HG03045 (cell line): Measurements from ENCODE around the gene FOXO1.

Experiments used
- ATAC-seq: cut with Tn5 transposase; IDR thresholded peaks from one replicate; pipeline ENCODE4 v1.9.1; 2021; ENCODE audit warnings: mild to moderate bottlenecking, moderate library complexity; ENCODE audit not compliant: unreplicated experiment

Gene FOXO1

GRCh38 chr13:40582531-40582930 is 83.9 kb downstream of the FOXO1 start:
- no peak for ATAC-seq

GRCh38 chr13:40581277-40581579 is 85.2 kb downstream of the FOXO1 start:
- no peak for ATAC-seq

GRCh38 chr13:40580566-40581276 is 85.7 kb downstream of the FOXO1 start:
- ATAC-seq, result no peak

- no peak for ATAC-seq
These were observed 86.9 kb downstream of the FOXO1 start for GRCh38 chr13:40579535-40579934.

- ATAC-seq, result no peak
These were observed 88.4 kb downstream of the FOXO1 start for GRCh38 chr13:40578055-40578454.

GRCh38 chr13:40576369-40576768 is 90.1 kb downstream of the FOXO1 start:
- ATAC-seq, result no peak

GRCh38 chr13:40572961-40573360 is 93.5 kb downstream of the FOXO1 start:
- no peak for ATAC-seq

- ATAC-seq, result no peak
These were observed 95.0 kb downstream of the FOXO1 start for GRCh38 chr13:40571338-40571963.

- ATAC-seq, result no peak
These were observed 95.5 kb downstream of the FOXO1 start for GRCh38 chr13:40570930-40571329.

GRCh38 chr13:40569024-40569350 is 97.5 kb downstream of the FOXO1 start:
- ATAC-seq, result no peak

GRCh38 chr13:40568246-40569023 is 98.0 kb downstream of the FOXO1 start:
- no peak for ATAC-seq

- ATAC-seq, result no peak
These were observed 99.6 kb downstream of the FOXO1 start for GRCh38 chr13:40566811-40567210.

- no peak for ATAC-seq
These were observed 100.9 kb downstream of the FOXO1 start for GRCh38 chr13:40565282-40566148.

GRCh38 chr13:40564342-40565001 is 102.0 kb downstream of the FOXO1 start:
- ATAC-seq, result no peak

GRCh38 chr13:40563350-40564125 is 102.9 kb downstream of the FOXO1 start:
- no peak for ATAC-seq

GRCh38 chr13:40562975-40563349 is 103.5 kb downstream of the FOXO1 start:
- no peak for ATAC-seq

- ATAC-seq, result no peak
These were observed 106.5 kb downstream of the FOXO1 start for GRCh38 chr13:40559915-40560314.

- ATAC-seq, result no peak
These were observed 107.8 kb downstream of the FOXO1 start for GRCh38 chr13:40558656-40559055.

- no peak for ATAC-seq
These were observed 110.0 kb downstream of the FOXO1 start for GRCh38 chr13:40556453-40556852.

- no peak for ATAC-seq
These were observed 113.1 kb downstream of the FOXO1 start for GRCh38 chr13:40553356-40553755.
